IMR-90 (cell line): ENCODE measurements around the gene LDB2.

Experiments
- CEBPB ChIP-seq: IDR thresholded peaks from 2 replicates; pipeline ENCODE4 v1.6.1; 2012; ENCODE audit warnings: low read depth, low read length, improper control_type of control experiment
- CHD1 ChIP-seq: IDR thresholded peaks from 2 replicates; pipeline ENCODE4 v1.6.1; 2012; ENCODE audit warnings: low read depth, low read length, improper control_type of control experiment
- MAFK ChIP-seq: IDR thresholded peaks from 2 replicates; pipeline ENCODE4 v1.6.1; 2012; ENCODE audit warnings: low read depth, low read length, improper control_type of control experiment
- POLR2A ChIP-seq: IDR thresholded peaks from 2 replicates; pipeline ENCODE4 v1.6.1; 2012; ENCODE audit warnings: mild to moderate bottlenecking, low read depth, low read length
- TF ChIP-seq, protein P1 (sequence below): conservative IDR thresholded peaks from 2 replicates; pipeline ENCODE4 v1.5.1; 2012; ENCODE audit warnings: mild to moderate bottlenecking, low read depth, low read length, improper control_type of control experiment
- TF ChIP-seq, protein P2 (sequence below): fragments of 150-350 bp; IDR thresholded peaks from 2 replicates; pipeline ENCODE4 v1.6.1; 2016; ENCODE audit warnings: low read depth, mild to moderate bottlenecking, low read length, moderate library complexity, borderline replicate concordance

DNA sequence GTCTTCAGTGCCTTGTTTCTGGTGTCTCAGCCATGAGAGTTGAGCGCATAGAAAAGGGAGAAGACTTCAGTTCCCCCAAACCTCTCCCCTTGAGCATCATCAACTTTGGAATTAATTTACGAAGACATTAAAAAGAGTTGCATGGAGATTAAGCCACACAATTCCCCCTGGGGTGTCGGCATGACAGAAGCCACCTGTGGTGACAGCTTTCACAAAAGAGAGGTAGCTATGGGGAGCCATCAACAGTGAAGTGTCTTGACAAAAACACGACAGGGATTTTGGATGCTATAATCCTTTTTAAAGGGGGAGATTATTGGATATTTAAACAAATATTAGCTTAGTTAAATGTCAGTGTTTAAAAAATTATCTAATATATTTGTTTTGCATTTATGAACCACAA, 307.6 kb downstream of the LDB2 start:
- TF ChIP-seq, protein P1, sequence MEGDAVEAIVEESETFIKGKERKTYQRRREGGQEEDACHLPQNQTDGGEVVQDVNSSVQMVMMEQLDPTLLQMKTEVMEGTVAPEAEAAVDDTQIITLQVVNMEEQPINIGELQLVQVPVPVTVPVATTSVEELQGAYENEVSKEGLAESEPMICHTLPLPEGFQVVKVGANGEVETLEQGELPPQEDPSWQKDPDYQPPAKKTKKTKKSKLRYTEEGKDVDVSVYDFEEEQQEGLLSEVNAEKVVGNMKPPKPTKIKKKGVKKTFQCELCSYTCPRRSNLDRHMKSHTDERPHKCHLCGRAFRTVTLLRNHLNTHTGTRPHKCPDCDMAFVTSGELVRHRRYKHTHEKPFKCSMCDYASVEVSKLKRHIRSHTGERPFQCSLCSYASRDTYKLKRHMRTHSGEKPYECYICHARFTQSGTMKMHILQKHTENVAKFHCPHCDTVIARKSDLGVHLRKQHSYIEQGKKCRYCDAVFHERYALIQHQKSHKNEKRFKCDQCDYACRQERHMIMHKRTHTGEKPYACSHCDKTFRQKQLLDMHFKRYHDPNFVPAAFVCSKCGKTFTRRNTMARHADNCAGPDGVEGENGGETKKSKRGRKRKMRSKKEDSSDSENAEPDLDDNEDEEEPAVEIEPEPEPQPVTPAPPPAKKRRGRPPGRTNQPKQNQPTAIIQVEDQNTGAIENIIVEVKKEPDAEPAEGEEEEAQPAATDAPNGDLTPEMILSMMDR = no peak
- TF ChIP-seq MAFK = no peak
- TF ChIP-seq CEBPB = no peak
- TF ChIP-seq POLR2A = no peak
- TF ChIP-seq CHD1 = no peak
- TF ChIP-seq, protein P2, sequence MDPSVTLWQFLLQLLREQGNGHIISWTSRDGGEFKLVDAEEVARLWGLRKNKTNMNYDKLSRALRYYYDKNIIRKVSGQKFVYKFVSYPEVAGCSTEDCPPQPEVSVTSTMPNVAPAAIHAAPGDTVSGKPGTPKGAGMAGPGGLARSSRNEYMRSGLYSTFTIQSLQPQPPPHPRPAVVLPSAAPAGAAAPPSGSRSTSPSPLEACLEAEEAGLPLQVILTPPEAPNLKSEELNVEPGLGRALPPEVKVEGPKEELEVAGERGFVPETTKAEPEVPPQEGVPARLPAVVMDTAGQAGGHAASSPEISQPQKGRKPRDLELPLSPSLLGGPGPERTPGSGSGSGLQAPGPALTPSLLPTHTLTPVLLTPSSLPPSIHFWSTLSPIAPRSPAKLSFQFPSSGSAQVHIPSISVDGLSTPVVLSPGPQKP = no peak
